Vagina (tissue), 2 donors: ENCODE measurements around the gene RBM20. TPM values are rescaled to one million over a fixed set of nuclear protein-coding genes. Genes with fewer than 3 reads are reported as not detected.

Experiments used
- DNase-seq, 2 donors: peaks; one replicate each; pipeline ENCODE4 v3.0.0-alpha.2; 2017; ENCODE audit errors: extremely low spot score in 2 of 2
- H3K27ac ChIP-seq: fragments of 200-600 bp; sonication (generic); one replicate; pipeline ENCODE4 v1.5.1; 2019
- H3K27me3 ChIP-seq: fragments of 200-600 bp; sonication (generic); one replicate; pipeline ENCODE4 v1.5.1; 2019
- H3K36me3 ChIP-seq, 2 donors: fragments of 200-600 bp; sonication (generic); one replicate each; pipeline ENCODE4 v1.5.1; 2017 to 2019
- H3K4me1 ChIP-seq: fragments of 200-600 bp; sonication (generic); one replicate; pipeline ENCODE4 v1.5.1; 2019
- H3K4me3 ChIP-seq, 2 donors: fragments of 200-600 bp; sonication (generic); 1 replicate in 1 of 2; 2 replicates in 1 of 2; pipeline ENCODE4 v1.5.1; 2016 to 2019
- H3K9me3 ChIP-seq: fragments of 200-600 bp; sonication (generic); one replicate; pipeline ENCODE4 v1.5.1; 2019
- CTCF ChIP-seq, 3 experiments: fragments of 450-650 bp in 2 of 3; fragments of 200-600 bp in 1 of 3; sonication (generic) in 1 of 3; IDR thresholded peaks; one replicate each; pipeline ENCODE4 v1.5.1; 2017 to 2019; ENCODE audit warnings: antibody characterized with exemption in 3 of 3, mild to moderate bottlenecking in 2 of 3, moderate library complexity in 2 of 3
- POLR2A ChIP-seq, 2 donors: fragments of 450-650 bp; IDR thresholded peaks; one replicate each; pipeline ENCODE4 v1.6.1; 2017; ENCODE audit warnings: antibody characterized with exemption in 2 of 2, mild to moderate bottlenecking in 2 of 2, moderate library complexity in 2 of 2
- POLR2AphosphoS5 ChIP-seq, 2 donors: sonication (generic); formaldehyde crosslinking; IDR thresholded peaks; one replicate each; pipeline ENCODE4 v1.9.0; 2017; ENCODE audit warnings: antibody characterized with exemption in 2 of 2, mild to moderate bottlenecking in 2 of 2, low read depth in 1 of 2; ENCODE audit not compliant: insufficient read depth in 1 of 2
- intact Hi-C: fragments of 100-400 bp; cut with DNase I; formaldehyde crosslinking; loops from one replicate; pipeline ENCODE4 v1.15.1; 2023
- total RNA-seq: library from RNA; depleted of rRNA; stranded (reverse); fragments of >200 nt; gene quantifications from one replicate; pipeline ENCODE4 v1.2.3, GENCODE V29; 2016

The RBM20 gene
- total RNA-seq, 1 donor from 2014 or later: 5.2 TPM

- no peak for DNase-seq
- H3K27me3 ChIP-seq: no peaks in the 10 kb centered on the region
- no peak overlapping the region for H3K4me3 ChIP-seq
- no peak for TF ChIP-seq CTCF (IDR thresholded peaks at IDR 0.05)
- no peak for TF ChIP-seq POLR2A (IDR thresholded peaks at IDR 0.05)
- TF ChIP-seq POLR2AphosphoS5 (IDR thresholded peaks at IDR 0.05; ENCODE audit: insufficient read depth in 1 of 2, low read depth in 1 of 2): no peak
- no peaks in the 10 kb centered on the region for H3K9me3 ChIP-seq
- no peaks in the 10 kb centered on the region for H3K36me3 ChIP-seq
- H3K4me1 ChIP-seq: peaks cover 78% of the 10 kb centered on the region
- intact Hi-C loops: loop anchor here (10.0 kb wide), 1 partner anchor 53 kb away; the partner anchor contains the start of gene PDCD4
- peak overlapping the region; percentile 87 for H3K27ac ChIP-seq
Observed at GRCh38 chr10:110821508-110821907, 177.4 kb downstream of the RBM20 start.

GRCh38 chr10:110822035-110822711 is 178.0 kb downstream of the RBM20 start:
- Histone ChIP-seq H3K36me3 (no peaks in the 10 kb centered on the region), H3K27ac (peak overlapping the region; percentile 87), H3K4me1 (peaks cover 82% of the 10 kb centered on the region), H3K27me3 (no peaks in the 10 kb centered on the region), H3K9me3 (no peaks in the 10 kb centered on the region), H3K4me3 (no peak overlapping the region)
- intact Hi-C loops: loop anchor here (10.0 kb wide), 1 partner anchor 53 kb away; the partner anchor contains the start of gene PDCD4
- no peak for TF ChIP-seq CTCF (IDR thresholded peaks at IDR 0.05)
- no peak for TF ChIP-seq POLR2AphosphoS5 (IDR thresholded peaks at IDR 0.05; ENCODE audit: insufficient read depth in 1 of 2, low read depth in 1 of 2)
- TF ChIP-seq POLR2A (IDR thresholded peaks at IDR 0.05): no peak
- no peak for DNase-seq

GRCh38 chr10:110822712-110823311 is 178.7 kb downstream of the RBM20 start:
- DNase-seq: no peak
- Histone ChIP-seq H3K4me1 (peaks cover 85% of the 10 kb centered on the region), H3K9me3 (no peaks in the 10 kb centered on the region), H3K4me3 (no peak overlapping the region), H3K36me3 (no peaks in the 10 kb centered on the region), H3K27me3 (no peaks in the 10 kb centered on the region), H3K27ac (peak overlapping the region; percentile 87)
- TF ChIP-seq POLR2AphosphoS5 (IDR thresholded peaks at IDR 0.05; ENCODE audit: insufficient read depth in 1 of 2, low read depth in 1 of 2) (no peak), POLR2A (IDR thresholded peaks at IDR 0.05) (no peak), CTCF (IDR thresholded peaks at IDR 0.05) (no peak)
- intact Hi-C loops: loop anchor here (10.0 kb wide), 1 partner anchor 52 kb away; the partner anchor contains the start of gene PDCD4

GRCh38 chr10:110824152-110824441 is 180.0 kb downstream of the RBM20 start:
- H3K9me3 ChIP-seq: no peaks in the 10 kb centered on the region
- no peaks in the 10 kb centered on the region for H3K36me3 ChIP-seq
- H3K27ac ChIP-seq: peak overlapping the region; percentile 48
- intact Hi-C loops: loop anchor here (10.0 kb wide), 1 partner anchor 51 kb away; the partner anchor contains the start of gene PDCD4
- no peak for TF ChIP-seq POLR2A (IDR thresholded peaks at IDR 0.05)
- no peak for TF ChIP-seq POLR2AphosphoS5 (IDR thresholded peaks at IDR 0.05; ENCODE audit: insufficient read depth in 1 of 2, low read depth in 1 of 2)
- no peak for TF ChIP-seq CTCF (IDR thresholded peaks at IDR 0.05)
- H3K27me3 ChIP-seq: no peaks in the 10 kb centered on the region
- no peak overlapping the region for H3K4me3 ChIP-seq
- peaks cover 87% of the 10 kb centered on the region for H3K4me1 ChIP-seq
- DNase-seq: no peak

GRCh38 chr10:110824660-110825059 is 180.5 kb downstream of the RBM20 start:
- Histone ChIP-seq H3K4me1 (peaks cover 82% of the 10 kb centered on the region), H3K9me3 (no peaks in the 10 kb centered on the region), H3K27me3 (no peaks in the 10 kb centered on the region), H3K27ac (peak overlapping the region; percentile 48), H3K4me3 (no peak overlapping the region), H3K36me3 (no peaks in the 10 kb centered on the region)
- no peak for DNase-seq
- intact Hi-C loops: loop anchor here (10.0 kb wide), 1 partner anchor 50 kb away; the partner anchor contains the start of gene PDCD4
- no peak for TF ChIP-seq POLR2A (IDR thresholded peaks at IDR 0.05)
- no peak for TF ChIP-seq POLR2AphosphoS5 (IDR thresholded peaks at IDR 0.05; ENCODE audit: insufficient read depth in 1 of 2, low read depth in 1 of 2)
- TF ChIP-seq CTCF (IDR thresholded peaks at IDR 0.05): no peak
